A673 (cell line): Measurements from ENCODE around the gene PI16. TPM values are rescaled to one million over a fixed set of nuclear protein-coding genes. Genes with fewer than 3 reads are reported as not detected.

Experiments used
- BruUV-seq: library from RNA; stranded (reverse); fragments of 400-500 nt; replicated peaks from 2 replicates; lab custom pipeline; 2021; lab: Mats Ljungman, UMichigan
- CTCF ChIA-PET: fragments of 300-600 bp; sonication (Branson Sonifier 250); formaldehyde crosslinking; loops from one replicate; lab custom pipeline; 2022; ENCODE audit warnings: antibody characterized with exemption; lab: Charles Lee
- POLR2A ChIA-PET: fragments of 300-600 bp; sonication (Branson Sonifier 250); formaldehyde crosslinking; loops from one replicate; lab custom pipeline; 2022; ENCODE audit warnings: antibody characterized with exemption; ENCODE audit not compliant: low non-redundant PET; lab: Charles Lee
- DNase-seq: peaks from one replicate; pipeline ENCODE4 v3.0.0-alpha.2; 2015; ENCODE audit warnings: low spot score
- H3K27ac ChIP-seq: fragments of 200-600 bp; sonication (generic); 2 replicates; pipeline ENCODE4 v1.5.1; 2016; ENCODE audit warnings: mixed run types, low read depth, mild to moderate bottlenecking, mixed read lengths, antibody characterized with exemption, low read length; ENCODE audit not compliant: poor library complexity, severe bottlenecking
- H3K27me3 ChIP-seq: fragments of 200-600 bp; sonication (generic); replicated peaks from 2 replicates; pipeline ENCODE4 v1.6.1; 2017; ENCODE audit warnings: mixed run types, low read depth, mild to moderate bottlenecking, mixed read lengths, antibody characterized with exemption, low read length; ENCODE audit not compliant: insufficient read depth, poor library complexity
- H3K36me3 ChIP-seq: fragments of 200-600 bp; sonication (generic); 2 replicates; pipeline ENCODE4 v1.6.1; 2016; ENCODE audit warnings: mixed run types, mild to moderate bottlenecking, mixed read lengths, antibody characterized with exemption, low read length; ENCODE audit not compliant: insufficient read depth, poor library complexity, severe bottlenecking
- H3K4me1 ChIP-seq: fragments of 200-600 bp; sonication (generic); 2 replicates; pipeline ENCODE4 v1.6.1; 2017; ENCODE audit warnings: mixed run types, mild to moderate bottlenecking, mixed read lengths, antibody characterized with exemption, low read length; ENCODE audit not compliant: insufficient read depth, poor library complexity, severe bottlenecking
- H3K4me3 ChIP-seq: fragments of 200-600 bp; sonication (generic); 2 replicates; pipeline ENCODE4 v1.5.1; 2016; ENCODE audit warnings: low read depth, mixed run types, mild to moderate bottlenecking, mixed read lengths, low read length; ENCODE audit not compliant: poor library complexity, severe bottlenecking
- H3K9me3 ChIP-seq: fragments of 200-600 bp; sonication (generic); 2 replicates; pipeline ENCODE4 v1.6.1; 2016; ENCODE audit warnings: mixed run types, low read depth, mild to moderate bottlenecking, mixed read lengths, antibody characterized with exemption, low read length; ENCODE audit not compliant: poor library complexity, severe bottlenecking
- CTCF ChIP-seq: fragments of 300-800, 200-600 bp; sonication (generic); conservative IDR thresholded peaks from 2 replicates; pipeline ENCODE4 v1.5.1; 2017; ENCODE audit warnings: low read depth, mild to moderate bottlenecking, antibody characterized with exemption, low read length, moderate library complexity, mixed read lengths
- EZH2 ChIP-seq: fragments of 200-600 bp; sonication (generic); IDR thresholded peaks from 2 replicates; pipeline ENCODE4 v1.6.1; 2017; ENCODE audit warnings: borderline replicate concordance, low read depth, mild to moderate bottlenecking, mixed read lengths, antibody characterized with exemption, low read length; ENCODE audit not compliant: poor library complexity, severe bottlenecking
- intact Hi-C: fragments of 100-400 bp; cut with micrococcal nuclease; formaldehyde crosslinking; loops from one replicate; pipeline ENCODE4 v1.10.0; 2022; ENCODE audit not compliant: unreplicated experiment
- total RNA-seq: library from RNA; stranded (reverse); gene quantifications from 2 replicates; pipeline ENCODE4 v1.2.3, GENCODE V29; 2021

Gene PI16
- total RNA-seq, 1 experiment from 2014 or later: not detected

GRCh38 chr6:37005827-37006567 is 51.5 kb downstream of the PI16 start:
- Histone ChIP-seq H3K36me3 (no peaks in the 10 kb centered on the region), H3K4me3 (no peak overlapping the region), H3K9me3 (no peaks in the 10 kb centered on the region), H3K27ac (no peak overlapping the region), H3K4me1 (no peaks in the 10 kb centered on the region), H3K27me3 (no peaks in the 10 kb centered on the region)
- no TSS peak for BruUV-seq
- no peak for DNase-seq
- intact Hi-C loops: no loop called here
- POLR2A ChIA-PET: no interaction called here
- no peak for TF ChIP-seq CTCF
- no peak for TF ChIP-seq EZH2
- CTCF ChIA-PET: interaction anchor here (1.3 kb wide), 1 partner anchor 12 kb away, joined by 6 read pairs; no protein-coding TSS in a partner anchor

- Histone ChIP-seq H3K9me3 (no peaks in the 10 kb centered on the region), H3K4me1 (no peaks in the 10 kb centered on the region), H3K36me3 (no peaks in the 10 kb centered on the region), H3K27me3 (no peaks in the 10 kb centered on the region), H3K4me3 (no peak overlapping the region), H3K27ac (no peak overlapping the region)
- intact Hi-C loops: no loop called here
- TF ChIP-seq EZH2 (no peak), CTCF (no peak)
- POLR2A ChIA-PET: no interaction called here
- BruUV-seq: no TSS peak
- CTCF ChIA-PET: interaction anchor here (1.3 kb wide), 1 partner anchor 11 kb away, joined by 6 read pairs; no protein-coding TSS in a partner anchor
- no peak for DNase-seq
These were observed 52.3 kb downstream of the PI16 start for GRCh38 chr6:37006793-37007339.

- TF ChIP-seq CTCF: no peak
- no peak for TF ChIP-seq EZH2
- Histone ChIP-seq H3K9me3 (no peaks in the 10 kb centered on the region), H3K27me3 (no peaks in the 10 kb centered on the region), H3K36me3 (no peaks in the 10 kb centered on the region), H3K27ac (no peak overlapping the region), H3K4me3 (no peak overlapping the region), H3K4me1 (no peaks in the 10 kb centered on the region)
- DNase-seq: no peak
- intact Hi-C loops: no loop called here
- CTCF ChIA-PET: interaction anchor here (1.3 kb wide), 1 partner anchor 11 kb away, joined by 6 read pairs; no protein-coding TSS in a partner anchor
- POLR2A ChIA-PET: no interaction called here
- no TSS peak for BruUV-seq
These were observed 53.0 kb downstream of the PI16 start for GRCh38 chr6:37007340-37008043.
